ENCODE data around the gene SH3PXD2A.
"Not testable (repeated sequence)": the region's sequence is repeated elsewhere in the genome, so short reads cannot be mapped to it uniquely, and the experiment has no call there.

The SH3PXD2A gene

GRCh38 chr10:103679096-103679790 is 176.1 kb downstream of the SH3PXD2A start:
- DNase-seq = no peak

GRCh38 chr10:103678178-103678526 is 177.2 kb downstream of the SH3PXD2A start:
- DNase-seq = peak; percentile 99

GRCh38 chr10:103677486-103678177 is 177.7 kb downstream of the SH3PXD2A start:
- DNase-seq = no peak

- DNase-seq = peak; percentile 98
Observed at GRCh38 chr10:103676851-103677417, 178.4 kb downstream of the SH3PXD2A start.

GRCh38 chr10:103676058-103676785 is 179.2 kb downstream of the SH3PXD2A start:
- DNase-seq = peak; percentile 77

- no peak for DNase-seq
Observed at GRCh38 chr10:103673606-103674005, 181.8 kb downstream of the SH3PXD2A start.

- no peak for DNase-seq
Observed at GRCh38 chr10:103672345-103672744, 183.0 kb downstream of the SH3PXD2A start.

- DNase-seq = no peak
Observed at GRCh38 chr10:103671126-103671895, 184.1 kb downstream of the SH3PXD2A start.

GRCh38 chr10:103669944-103670343 is 185.4 kb downstream of the SH3PXD2A start:
- DNase-seq = no peak

GRCh38 chr10:103669243-103669929 is 186.0 kb downstream of the SH3PXD2A start:
- no peak for DNase-seq

- peak; percentile 31 for DNase-seq
Observed at GRCh38 chr10:103668351-103669242, 186.8 kb downstream of the SH3PXD2A start.

GRCh38 chr10:103667356-103667755 is 188.0 kb downstream of the SH3PXD2A start:
- DNase-seq = no peak

GRCh38 chr10:103666762-103667150 is 188.6 kb downstream of the SH3PXD2A start:
- no peak for DNase-seq

GRCh38 chr10:103666087-103666761 is 189.2 kb downstream of the SH3PXD2A start:
- peak; percentile 16 for DNase-seq

GRCh38 chr10:103665162-103665889 is 190.1 kb downstream of the SH3PXD2A start:
- no peak for DNase-seq

GRCh38 chr10:103663802-103664201 is 191.6 kb downstream of the SH3PXD2A start:
- DNase-seq = no peak

- no peak for DNase-seq
Observed at GRCh38 chr10:103663236-103663635, 192.1 kb downstream of the SH3PXD2A start.

- DNase-seq = not testable (repeated sequence)
Observed at GRCh38 chr10:103662704-103663103, 192.7 kb downstream of the SH3PXD2A start.

GRCh38 chr10:103661198-103661950 is 194.0 kb downstream of the SH3PXD2A start:
- DNase-seq = peak; percentile 95

Data from fibroblast of skin of abdomen (primary cell).